H1 (cell line): ENCODE measurements around the gene ECE2. TPM values are rescaled to one million over a fixed set of nuclear protein-coding genes. Genes with fewer than 3 reads are reported as not detected.

Experiments used
- NANOG ChIP-seq: IDR thresholded peaks from 2 replicates; pipeline ENCODE4 v1.6.1; 2011; ENCODE audit warnings: low read length, low read depth, mild to moderate bottlenecking, inconsistent platforms; ENCODE audit not compliant: insufficient read depth, poor library complexity, severe bottlenecking
- PHF8 ChIP-seq: fragments of 200-600 bp; sonication (generic); conservative IDR thresholded peaks from 2 replicates; pipeline ENCODE4 v1.7.1; 2012; ENCODE audit warnings: low read depth, mild to moderate bottlenecking, inconsistent platforms, low read length, moderate library complexity
- TAF7 ChIP-seq: optimal IDR thresholded peaks from 2 replicates; pipeline ENCODE3; 2011; ENCODE audit warnings: low read depth, mild to moderate bottlenecking, inconsistent platforms, low read length, moderate library complexity, borderline replicate concordance
- YY1 ChIP-seq: IDR thresholded peaks from 2 replicates; pipeline ENCODE4 v1.6.1; 2011; ENCODE audit warnings: low read depth, mild to moderate bottlenecking, low read length
- polyA plus RNA-seq, 7 experiments: library from polyadenylated mRNA; depleted of rRNA in 3 of 7; stranded (reverse) in 5 of 7; unstranded in 2 of 7; fragments of >200 nt in 5 of 7; fragments of 200-250 nt in 2 of 7; gene quantifications; 1 replicate in 5 of 7; 2 replicates in 1 of 7; 4 replicates in 1 of 7; pipeline versions ENCODE4 v1.2.1 to v1.2.3, GENCODE V29; 2011 to 2013; ENCODE audit warnings: missing spikeins in 2 of 7, mixed read lengths in 2 of 7
- total RNA-seq: library from RNA; stranded (reverse); fragmentation: NEBNext Ultra II Directional; extraction: Animal tissue kit (Norgen Biotek cat#: 25700); gene quantifications from 2 replicates; pipeline ENCODE4 v1.2.1, GENCODE V29; 2021
- TF ChIP-seq, protein P1 (sequence below): IDR thresholded peaks from 2 replicates; pipeline ENCODE4 v1.6.1; 2011; ENCODE audit warnings: low read length, improper control_type of control experiment
- TF ChIP-seq, protein P2 (sequence below), 3 experiments: IDR thresholded peaks; 1 replicate in 2 of 3; 2 replicates in 1 of 3; pipeline versions ENCODE4 v1.5.1 to v1.6.1; 2011; ENCODE audit warnings: low read length in 3 of 3, mild to moderate bottlenecking in 3 of 3, inconsistent platforms in 2 of 3, low read depth in 1 of 3, moderate library complexity in 1 of 3; ENCODE audit not compliant: insufficient read depth in 1 of 3; ENCODE audit errors: control extremely low read depth in 1 of 3

Gene ECE2
- total and polyA plus RNA-seq, 2 of the 8 experiments (the other 6 are each of a cell fraction or from before 2014, with no cell fraction given): 0.44 to 0.86 TPM

DNA sequence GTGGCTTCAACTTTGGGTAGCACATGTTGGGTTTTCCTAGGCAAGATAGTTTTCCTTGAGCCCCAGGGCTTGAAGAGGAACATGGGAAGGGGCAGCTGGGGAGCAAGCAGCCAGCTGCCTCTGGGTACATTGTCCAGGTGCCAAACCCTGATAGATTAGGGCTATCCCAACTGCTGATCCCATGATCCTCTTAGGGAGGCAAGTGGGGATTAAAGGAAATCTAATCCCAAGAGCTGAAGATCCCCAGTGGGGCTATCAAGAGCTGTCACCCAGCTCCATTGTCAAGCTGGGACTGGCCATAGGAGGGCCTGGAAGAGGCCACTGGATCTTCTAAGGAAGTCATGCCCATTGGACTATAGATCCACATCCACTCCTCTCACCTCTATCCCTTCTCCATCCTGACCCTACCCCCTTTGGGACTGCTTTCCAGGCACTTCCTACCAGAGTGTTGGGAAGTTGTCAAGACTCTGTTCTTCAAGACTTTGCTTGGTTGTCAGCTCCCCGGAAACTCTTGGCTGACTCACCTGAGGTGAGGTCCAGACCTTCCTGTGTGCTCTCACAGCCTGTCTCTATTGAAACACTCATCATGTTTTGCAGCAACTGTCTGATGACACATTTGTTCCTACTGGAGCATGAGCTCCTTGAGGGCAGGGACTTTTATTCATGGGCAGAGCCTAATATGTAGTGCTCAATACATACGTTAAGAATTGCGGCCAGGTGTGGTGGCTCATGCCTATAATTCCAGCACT lies 20.4 kb upstream of the ECE2 start (continued):
- TF ChIP-seq, protein P1, sequence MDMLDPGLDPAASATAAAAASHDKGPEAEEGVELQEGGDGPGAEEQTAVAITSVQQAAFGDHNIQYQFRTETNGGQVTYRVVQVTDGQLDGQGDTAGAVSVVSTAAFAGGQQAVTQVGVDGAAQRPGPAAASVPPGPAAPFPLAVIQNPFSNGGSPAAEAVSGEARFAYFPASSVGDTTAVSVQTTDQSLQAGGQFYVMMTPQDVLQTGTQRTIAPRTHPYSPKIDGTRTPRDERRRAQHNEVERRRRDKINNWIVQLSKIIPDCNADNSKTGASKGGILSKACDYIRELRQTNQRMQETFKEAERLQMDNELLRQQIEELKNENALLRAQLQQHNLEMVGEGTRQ: no peak
- TF ChIP-seq, protein P2, sequence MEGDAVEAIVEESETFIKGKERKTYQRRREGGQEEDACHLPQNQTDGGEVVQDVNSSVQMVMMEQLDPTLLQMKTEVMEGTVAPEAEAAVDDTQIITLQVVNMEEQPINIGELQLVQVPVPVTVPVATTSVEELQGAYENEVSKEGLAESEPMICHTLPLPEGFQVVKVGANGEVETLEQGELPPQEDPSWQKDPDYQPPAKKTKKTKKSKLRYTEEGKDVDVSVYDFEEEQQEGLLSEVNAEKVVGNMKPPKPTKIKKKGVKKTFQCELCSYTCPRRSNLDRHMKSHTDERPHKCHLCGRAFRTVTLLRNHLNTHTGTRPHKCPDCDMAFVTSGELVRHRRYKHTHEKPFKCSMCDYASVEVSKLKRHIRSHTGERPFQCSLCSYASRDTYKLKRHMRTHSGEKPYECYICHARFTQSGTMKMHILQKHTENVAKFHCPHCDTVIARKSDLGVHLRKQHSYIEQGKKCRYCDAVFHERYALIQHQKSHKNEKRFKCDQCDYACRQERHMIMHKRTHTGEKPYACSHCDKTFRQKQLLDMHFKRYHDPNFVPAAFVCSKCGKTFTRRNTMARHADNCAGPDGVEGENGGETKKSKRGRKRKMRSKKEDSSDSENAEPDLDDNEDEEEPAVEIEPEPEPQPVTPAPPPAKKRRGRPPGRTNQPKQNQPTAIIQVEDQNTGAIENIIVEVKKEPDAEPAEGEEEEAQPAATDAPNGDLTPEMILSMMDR (IDR thresholded peaks at IDR 0.05; ENCODE audit: control extremely low read depth in 1 of 3, insufficient read depth in 1 of 3, low read depth in 1 of 3, low read length in 3 of 3): no peak
- TF ChIP-seq NANOG (no peak), YY1 (no peak), PHF8 (no peak), TAF7 (no peak)
